Measurements from ENCODE around the gene REXO1.

DNA sequence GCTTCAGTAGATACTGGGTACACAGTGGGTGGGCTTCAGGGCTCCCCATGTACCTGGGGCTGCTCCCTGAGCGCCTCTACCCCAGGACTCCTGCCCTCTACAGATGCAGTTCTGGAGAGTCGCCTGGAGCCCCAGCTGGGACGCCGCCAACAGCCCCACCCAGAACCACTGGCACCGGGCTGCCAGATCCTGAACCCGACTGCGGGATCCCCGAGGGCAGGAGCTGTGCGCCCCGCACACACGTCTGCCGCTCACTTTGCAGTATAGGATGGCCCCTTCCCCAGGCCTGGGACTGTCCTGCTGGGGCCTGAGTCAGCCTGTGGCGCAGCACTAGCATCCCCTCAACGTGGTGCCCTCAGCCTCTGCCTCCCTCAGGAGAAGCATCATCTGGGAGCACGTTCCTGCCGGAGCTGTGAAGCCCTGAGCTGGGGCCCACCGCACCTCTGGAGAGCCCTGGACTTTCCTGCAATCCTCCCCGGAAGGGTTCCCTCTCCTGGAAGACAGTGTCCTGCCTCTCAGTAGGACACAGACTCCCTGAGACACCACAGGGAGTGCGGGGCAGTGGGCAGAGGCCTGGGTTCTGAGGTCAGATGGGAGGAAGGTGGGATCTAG, 3.7 kb downstream of the REXO1 start:
- no peak for TF ChIP-seq POLR2AphosphoS5 (IDR thresholded peaks at IDR 0.05; ENCODE audit: low read depth, low read length)
- TF ChIP-seq, protein P1, sequence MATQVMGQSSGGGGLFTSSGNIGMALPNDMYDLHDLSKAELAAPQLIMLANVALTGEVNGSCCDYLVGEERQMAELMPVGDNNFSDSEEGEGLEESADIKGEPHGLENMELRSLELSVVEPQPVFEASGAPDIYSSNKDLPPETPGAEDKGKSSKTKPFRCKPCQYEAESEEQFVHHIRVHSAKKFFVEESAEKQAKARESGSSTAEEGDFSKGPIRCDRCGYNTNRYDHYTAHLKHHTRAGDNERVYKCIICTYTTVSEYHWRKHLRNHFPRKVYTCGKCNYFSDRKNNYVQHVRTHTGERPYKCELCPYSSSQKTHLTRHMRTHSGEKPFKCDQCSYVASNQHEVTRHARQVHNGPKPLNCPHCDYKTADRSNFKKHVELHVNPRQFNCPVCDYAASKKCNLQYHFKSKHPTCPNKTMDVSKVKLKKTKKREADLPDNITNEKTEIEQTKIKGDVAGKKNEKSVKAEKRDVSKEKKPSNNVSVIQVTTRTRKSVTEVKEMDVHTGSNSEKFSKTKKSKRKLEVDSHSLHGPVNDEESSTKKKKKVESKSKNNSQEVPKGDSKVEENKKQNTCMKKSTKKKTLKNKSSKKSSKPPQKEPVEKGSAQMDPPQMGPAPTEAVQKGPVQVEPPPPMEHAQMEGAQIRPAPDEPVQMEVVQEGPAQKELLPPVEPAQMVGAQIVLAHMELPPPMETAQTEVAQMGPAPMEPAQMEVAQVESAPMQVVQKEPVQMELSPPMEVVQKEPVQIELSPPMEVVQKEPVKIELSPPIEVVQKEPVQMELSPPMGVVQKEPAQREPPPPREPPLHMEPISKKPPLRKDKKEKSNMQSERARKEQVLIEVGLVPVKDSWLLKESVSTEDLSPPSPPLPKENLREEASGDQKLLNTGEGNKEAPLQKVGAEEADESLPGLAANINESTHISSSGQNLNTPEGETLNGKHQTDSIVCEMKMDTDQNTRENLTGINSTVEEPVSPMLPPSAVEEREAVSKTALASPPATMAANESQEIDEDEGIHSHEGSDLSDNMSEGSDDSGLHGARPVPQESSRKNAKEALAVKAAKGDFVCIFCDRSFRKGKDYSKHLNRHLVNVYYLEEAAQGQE (IDR thresholded peaks at IDR 0.05; ENCODE audit: insufficient read depth in 1 of 2, low read depth in 2 of 2, low read length in 2 of 2) = no peak
- no peak for TF ChIP-seq TAF1 (IDR thresholded peaks at IDR 0.05; ENCODE audit: borderline replicate concordance, insufficient read depth, low read length)
- TF ChIP-seq SIN3A (IDR thresholded peaks at IDR 0.05; ENCODE audit: borderline replicate concordance, insufficient read depth, low read length) = no peak
- TF ChIP-seq FOXP2 (optimal IDR thresholded peaks at IDR 0.05; ENCODE audit: borderline replicate concordance, extremely low read depth, extremely low read length, insufficient read depth) = no peak

Measured in PFSK-1 (cell line).